COLO829 (cell line): ENCODE data around the gene TRPC1.

Experiments
- DNase-seq: peaks from one replicate; pipeline ENCODE4 v3.0.0; 2012; ENCODE audit warnings: low spot score

The TRPC1 gene

DNA sequence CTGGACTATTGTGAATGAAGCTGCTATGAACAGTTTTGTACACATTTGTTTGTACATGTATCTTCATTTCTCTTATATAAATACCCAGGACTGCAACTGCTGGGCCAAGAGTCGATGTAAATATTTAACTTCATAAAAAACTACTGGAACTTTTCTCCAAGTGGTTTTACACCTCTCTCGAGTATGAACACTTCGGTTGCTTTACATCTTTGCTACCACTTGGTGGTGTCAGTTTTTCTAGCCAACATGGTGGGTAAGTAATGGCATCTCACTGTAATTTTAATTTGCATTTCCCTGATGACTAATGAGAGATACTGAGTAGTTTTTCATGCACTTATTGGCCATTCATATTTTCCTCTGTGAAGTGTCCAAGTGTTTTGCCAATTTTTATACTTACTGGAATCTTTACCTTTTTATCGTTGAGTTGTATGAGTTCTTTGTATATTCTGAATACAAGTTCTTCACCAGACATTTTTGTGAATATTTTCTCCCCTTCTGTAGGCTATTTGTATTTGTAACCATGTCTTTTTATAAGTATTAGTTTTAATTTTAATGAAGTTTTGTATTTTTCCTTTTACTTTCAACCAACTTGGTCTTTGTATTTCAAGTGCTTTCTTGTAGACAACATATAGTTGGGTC, 120.6 kb downstream of the TRPC1 start:
- DNase-seq, result peak; percentile 91

DNA sequence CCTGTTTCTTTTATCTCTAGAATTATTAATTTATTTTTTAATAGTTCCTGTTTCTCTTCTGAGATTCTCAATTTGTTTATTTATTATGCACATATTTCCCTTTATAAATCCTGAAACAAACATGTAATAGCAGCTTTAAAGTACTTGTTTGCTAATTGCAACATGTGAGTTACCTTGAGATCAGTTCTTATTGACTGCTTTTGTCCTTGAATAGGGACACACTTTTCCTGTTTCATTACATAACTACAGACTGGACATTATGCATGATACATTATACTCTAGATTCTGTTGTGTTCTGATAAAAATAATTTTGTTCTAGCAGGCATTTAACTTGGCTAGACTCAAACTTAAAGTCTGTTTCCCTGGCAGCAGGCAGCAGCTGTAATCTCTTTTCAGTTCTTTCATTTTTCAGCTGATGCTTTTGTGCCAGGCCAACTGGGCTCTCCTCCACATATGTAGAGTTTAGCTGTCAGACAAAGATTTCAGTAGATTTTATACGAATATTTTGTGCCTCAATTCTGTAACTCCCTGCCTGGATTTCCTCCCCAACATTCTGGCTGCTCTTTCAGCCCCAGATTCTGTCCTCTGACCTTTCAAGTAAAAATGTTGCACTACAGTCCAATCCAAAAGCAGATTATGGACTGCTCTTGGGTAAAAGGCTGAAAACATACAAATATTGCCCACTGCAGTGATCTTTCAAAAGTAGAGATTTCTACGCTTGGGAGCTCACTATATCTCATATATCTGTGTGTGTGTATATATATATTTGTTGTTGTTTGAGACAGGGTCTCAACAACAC, 123.1 kb downstream of the TRPC1 start:
- no peak for DNase-seq

DNA sequence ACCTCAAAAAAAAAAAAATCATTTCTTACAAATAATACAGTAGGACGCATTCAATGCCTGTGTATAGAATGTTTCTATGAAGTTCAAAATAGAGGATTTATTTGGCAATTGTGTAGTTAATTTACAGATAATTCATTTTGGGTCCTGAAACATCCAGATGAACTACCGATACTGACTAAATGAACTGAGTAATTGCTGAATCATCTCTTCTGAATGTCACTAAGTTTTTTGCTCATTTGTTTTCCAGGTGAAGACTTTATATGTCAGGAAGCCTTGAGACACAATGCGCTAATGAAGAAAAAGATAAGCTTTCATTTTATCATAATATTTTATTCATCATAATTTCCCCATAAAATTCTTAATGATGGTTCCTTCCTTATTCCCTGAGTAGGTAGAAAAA, 125.3 kb downstream of the TRPC1 start:
- DNase-seq, result no peak

DNA sequence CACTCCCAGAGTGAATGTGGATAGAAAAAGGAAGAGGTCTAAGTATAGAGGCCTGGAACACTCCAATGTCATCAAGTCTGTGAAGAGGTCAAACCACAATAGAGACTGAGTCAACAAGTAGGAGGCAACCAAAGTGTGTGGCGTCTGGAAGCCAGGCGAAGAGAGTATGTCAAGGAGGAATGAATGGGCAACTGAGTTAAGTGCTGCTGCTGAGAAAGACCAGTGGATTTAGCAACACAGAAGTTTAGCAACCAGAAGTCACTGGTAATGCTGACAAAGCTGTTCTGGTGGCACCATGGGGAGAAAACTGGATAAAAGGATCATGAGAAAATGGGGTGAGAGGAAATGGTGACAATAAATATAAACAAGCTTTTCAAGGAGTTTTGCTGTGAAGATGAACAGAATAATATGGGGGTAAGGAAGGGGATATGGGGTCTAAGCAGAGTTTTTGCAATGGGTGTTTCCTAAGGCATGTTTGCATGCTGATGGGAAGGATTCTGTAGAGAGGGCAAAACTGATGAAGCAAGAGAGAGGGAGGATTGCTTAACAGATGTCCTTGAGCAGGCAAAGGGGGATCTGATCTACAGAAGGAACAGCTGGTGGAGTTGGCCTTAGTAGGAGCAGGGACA, 126.7 kb downstream of the TRPC1 start:
- DNase-seq, result peak; percentile 89

DNA sequence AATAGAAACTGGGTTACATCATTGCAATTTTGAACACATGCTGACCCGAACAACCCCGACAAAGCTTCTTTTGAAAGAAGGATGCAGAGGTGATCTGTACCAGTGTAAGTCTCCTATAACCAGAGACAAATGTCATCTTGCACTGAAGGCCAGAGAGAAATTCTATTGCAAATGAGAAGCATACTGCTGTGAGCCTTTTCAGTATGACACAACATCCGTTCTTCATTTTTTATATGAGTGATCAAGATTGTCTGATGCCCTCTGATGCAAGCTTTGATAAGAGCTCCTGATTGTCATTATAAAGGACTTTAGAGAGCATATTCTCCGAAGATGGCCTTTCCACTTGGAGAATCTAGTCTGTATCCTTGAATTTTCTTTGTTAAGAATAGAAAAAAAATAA, 128.2 kb downstream of the TRPC1 start:
- no peak for DNase-seq

DNA sequence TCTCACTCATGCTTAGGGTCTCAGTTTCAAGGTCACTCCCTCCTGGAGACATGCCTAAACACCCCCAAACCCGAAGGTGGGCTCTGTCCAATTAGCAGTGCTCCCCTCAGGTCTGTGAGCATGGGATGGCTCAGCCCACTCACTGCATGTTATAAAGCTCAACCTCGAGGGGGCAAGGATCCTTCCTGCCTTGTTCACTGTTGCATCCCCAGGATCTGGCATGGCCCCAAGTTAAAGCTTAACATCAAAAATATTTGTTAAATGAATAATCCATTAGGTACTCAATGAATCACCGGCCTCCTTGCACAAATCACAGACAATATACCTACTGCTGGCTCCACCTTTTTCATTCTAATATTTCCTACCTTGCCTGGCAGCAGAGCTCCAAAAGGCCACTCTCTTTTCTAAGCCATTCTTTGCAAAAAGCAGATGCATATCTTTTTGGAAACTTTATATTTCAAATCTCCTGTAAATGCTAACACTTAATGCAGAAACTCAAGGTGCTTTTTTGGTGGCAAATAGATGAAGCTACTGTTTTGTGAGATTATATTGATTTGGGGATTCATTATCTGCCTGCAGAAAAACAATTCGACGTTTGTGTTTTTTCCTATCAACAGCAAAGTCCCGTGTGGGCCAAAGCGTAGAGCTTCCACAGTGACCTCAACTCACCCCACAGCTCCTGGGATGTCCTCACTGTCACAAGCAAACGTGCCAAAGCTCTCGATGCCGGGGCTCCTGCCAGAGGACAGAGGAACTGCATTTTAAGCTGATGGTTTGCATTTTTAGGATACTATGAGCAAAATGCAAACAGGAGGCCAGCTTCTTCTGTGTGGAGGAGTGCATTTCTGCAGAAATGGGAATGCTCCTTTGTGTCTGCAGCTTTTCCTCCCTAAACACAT, 129.7 kb downstream of the TRPC1 start:
- no peak for DNase-seq

DNA sequence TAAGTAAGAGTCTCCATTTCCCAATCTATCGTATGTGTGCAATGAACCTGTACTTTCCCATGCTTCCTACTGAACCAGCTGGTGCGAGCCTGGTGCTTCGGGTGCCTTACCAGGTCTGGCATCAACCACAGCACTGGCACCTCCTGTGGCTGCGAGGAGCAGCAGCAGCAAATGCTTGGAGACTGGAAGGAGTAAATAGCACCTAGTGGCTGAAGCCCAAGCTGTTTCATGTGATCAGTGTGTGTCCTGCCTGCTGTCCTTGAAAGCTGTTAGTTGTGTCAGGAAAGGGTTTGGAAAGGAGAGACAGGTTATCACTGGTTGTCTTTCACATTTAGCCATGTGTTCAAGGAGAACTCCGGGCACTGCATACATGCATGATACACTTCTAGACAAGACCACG, 133.2 kb downstream of the TRPC1 start:
- DNase-seq, result peak; percentile 13
